HCT116 (cell line): ENCODE measurements around the gene ACCSL.

Source experiments
- CEBPB ChIP-seq: IDR thresholded peaks from 2 replicates; pipeline ENCODE4 v1.6.1; 2012; ENCODE audit warnings: low read depth
- EGR1 ChIP-seq: IDR thresholded peaks from 2 replicates; pipeline ENCODE4 v1.6.1; 2012; ENCODE audit warnings: low read depth
- EZH2 ChIP-seq: fragments of 200-600 bp; sonication (generic); IDR thresholded peaks from 2 replicates; pipeline ENCODE4 v1.6.1; 2017; ENCODE audit warnings: antibody characterized with exemption, mixed run types
- FOSL1 ChIP-seq: IDR thresholded peaks from 2 replicates; pipeline ENCODE4 v1.6.1; 2012; ENCODE audit warnings: low read depth
- POLR2A ChIP-seq: IDR thresholded peaks from 2 replicates; pipeline ENCODE4 v1.7.0; 2011; ENCODE audit warnings: borderline replicate concordance; ENCODE audit not compliant: insufficient read depth, insufficient read length; ENCODE audit errors: extremely low read depth
- POLR2AphosphoS5 ChIP-seq: IDR thresholded peaks from 2 replicates; pipeline ENCODE4 v1.6.1; 2011; ENCODE audit warnings: mild to moderate bottlenecking, low read depth, low read length, moderate library complexity
- RAD21 ChIP-seq: IDR thresholded peaks from 2 replicates; pipeline ENCODE4 v1.6.1; 2012; ENCODE audit warnings: low read depth, mild to moderate bottlenecking
- SP1 ChIP-seq: IDR thresholded peaks from 2 replicates; pipeline ENCODE4 v1.6.1; 2012; ENCODE audit warnings: low read depth
- SRF ChIP-seq: IDR thresholded peaks from 2 replicates; pipeline ENCODE4 v1.6.1; 2012; ENCODE audit warnings: low read depth
- TF ChIP-seq, protein P1 (sequence below): IDR thresholded peaks from 2 replicates; pipeline ENCODE4 v1.6.1; 2012; ENCODE audit warnings: low read depth
- TF ChIP-seq, protein P2 (sequence below), 3 experiments: fragments of 200-600 bp in 1 of 3; sonication (generic) in 1 of 3; IDR thresholded peaks in 2 of 3; conservative IDR thresholded peaks in 1 of 3; 2 replicates each; pipeline ENCODE4 v1.5.1; 2012 to 2017; ENCODE audit warnings: low read depth in 2 of 3, low read length in 2 of 3, antibody characterized with exemption in 1 of 3, borderline replicate concordance in 1 of 3, control low read depth in 1 of 3, mild to moderate bottlenecking in 1 of 3, mixed read lengths in 1 of 3, mixed run types in 1 of 3, moderate library complexity in 1 of 3; ENCODE audit not compliant: insufficient read depth in 1 of 3
- TF ChIP-seq, protein P3 (sequence below): IDR thresholded peaks from 2 replicates; pipeline ENCODE4 v1.6.1; 2012
- TF ChIP-seq, protein P4 (sequence below): IDR thresholded peaks from 2 replicates; pipeline ENCODE4 v1.6.1; 2011; ENCODE audit warnings: mild to moderate bottlenecking, low read length, moderate library complexity; ENCODE audit not compliant: insufficient replicate concordance; ENCODE audit errors: extremely low read depth

DNA sequence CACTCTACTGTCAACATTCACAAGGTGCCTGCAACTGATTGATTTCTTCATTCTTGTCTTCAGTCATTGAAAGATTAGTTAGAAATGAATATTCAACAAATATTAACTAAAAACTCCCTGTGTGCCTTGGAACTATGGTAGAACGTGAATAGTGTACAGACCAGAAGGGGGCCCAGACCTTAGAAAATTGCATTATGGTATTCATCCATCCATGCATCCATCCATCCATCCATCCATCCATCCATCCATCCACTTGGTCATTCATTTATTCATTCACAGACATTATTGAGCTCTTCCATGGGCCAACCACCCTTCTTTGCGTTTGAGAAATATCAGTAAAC is 10.2 kb upstream of the ACCSL start:
- TF ChIP-seq FOSL1, result no peak
- TF ChIP-seq, protein P1, sequence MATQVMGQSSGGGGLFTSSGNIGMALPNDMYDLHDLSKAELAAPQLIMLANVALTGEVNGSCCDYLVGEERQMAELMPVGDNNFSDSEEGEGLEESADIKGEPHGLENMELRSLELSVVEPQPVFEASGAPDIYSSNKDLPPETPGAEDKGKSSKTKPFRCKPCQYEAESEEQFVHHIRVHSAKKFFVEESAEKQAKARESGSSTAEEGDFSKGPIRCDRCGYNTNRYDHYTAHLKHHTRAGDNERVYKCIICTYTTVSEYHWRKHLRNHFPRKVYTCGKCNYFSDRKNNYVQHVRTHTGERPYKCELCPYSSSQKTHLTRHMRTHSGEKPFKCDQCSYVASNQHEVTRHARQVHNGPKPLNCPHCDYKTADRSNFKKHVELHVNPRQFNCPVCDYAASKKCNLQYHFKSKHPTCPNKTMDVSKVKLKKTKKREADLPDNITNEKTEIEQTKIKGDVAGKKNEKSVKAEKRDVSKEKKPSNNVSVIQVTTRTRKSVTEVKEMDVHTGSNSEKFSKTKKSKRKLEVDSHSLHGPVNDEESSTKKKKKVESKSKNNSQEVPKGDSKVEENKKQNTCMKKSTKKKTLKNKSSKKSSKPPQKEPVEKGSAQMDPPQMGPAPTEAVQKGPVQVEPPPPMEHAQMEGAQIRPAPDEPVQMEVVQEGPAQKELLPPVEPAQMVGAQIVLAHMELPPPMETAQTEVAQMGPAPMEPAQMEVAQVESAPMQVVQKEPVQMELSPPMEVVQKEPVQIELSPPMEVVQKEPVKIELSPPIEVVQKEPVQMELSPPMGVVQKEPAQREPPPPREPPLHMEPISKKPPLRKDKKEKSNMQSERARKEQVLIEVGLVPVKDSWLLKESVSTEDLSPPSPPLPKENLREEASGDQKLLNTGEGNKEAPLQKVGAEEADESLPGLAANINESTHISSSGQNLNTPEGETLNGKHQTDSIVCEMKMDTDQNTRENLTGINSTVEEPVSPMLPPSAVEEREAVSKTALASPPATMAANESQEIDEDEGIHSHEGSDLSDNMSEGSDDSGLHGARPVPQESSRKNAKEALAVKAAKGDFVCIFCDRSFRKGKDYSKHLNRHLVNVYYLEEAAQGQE, result no peak
- TF ChIP-seq, protein P2, sequence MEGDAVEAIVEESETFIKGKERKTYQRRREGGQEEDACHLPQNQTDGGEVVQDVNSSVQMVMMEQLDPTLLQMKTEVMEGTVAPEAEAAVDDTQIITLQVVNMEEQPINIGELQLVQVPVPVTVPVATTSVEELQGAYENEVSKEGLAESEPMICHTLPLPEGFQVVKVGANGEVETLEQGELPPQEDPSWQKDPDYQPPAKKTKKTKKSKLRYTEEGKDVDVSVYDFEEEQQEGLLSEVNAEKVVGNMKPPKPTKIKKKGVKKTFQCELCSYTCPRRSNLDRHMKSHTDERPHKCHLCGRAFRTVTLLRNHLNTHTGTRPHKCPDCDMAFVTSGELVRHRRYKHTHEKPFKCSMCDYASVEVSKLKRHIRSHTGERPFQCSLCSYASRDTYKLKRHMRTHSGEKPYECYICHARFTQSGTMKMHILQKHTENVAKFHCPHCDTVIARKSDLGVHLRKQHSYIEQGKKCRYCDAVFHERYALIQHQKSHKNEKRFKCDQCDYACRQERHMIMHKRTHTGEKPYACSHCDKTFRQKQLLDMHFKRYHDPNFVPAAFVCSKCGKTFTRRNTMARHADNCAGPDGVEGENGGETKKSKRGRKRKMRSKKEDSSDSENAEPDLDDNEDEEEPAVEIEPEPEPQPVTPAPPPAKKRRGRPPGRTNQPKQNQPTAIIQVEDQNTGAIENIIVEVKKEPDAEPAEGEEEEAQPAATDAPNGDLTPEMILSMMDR (IDR thresholded peaks at IDR 0.05 in 2 of 3, conservative IDR thresholded peaks at IDR 0.05 in 1 of 3; ENCODE audit: borderline replicate concordance in 1 of 3, insufficient read depth in 1 of 3, low read depth in 2 of 3, low read length in 2 of 3), result no peak; a peak in 1 of 6 replicates
- no peak for TF ChIP-seq CEBPB
- TF ChIP-seq, protein P3, sequence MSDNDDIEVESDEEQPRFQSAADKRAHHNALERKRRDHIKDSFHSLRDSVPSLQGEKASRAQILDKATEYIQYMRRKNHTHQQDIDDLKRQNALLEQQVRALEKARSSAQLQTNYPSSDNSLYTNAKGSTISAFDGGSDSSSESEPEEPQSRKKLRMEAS, result no peak
- TF ChIP-seq EGR1, result no peak
- no peak for TF ChIP-seq POLR2A
- TF ChIP-seq SRF, result no peak
- no peak for TF ChIP-seq RAD21
- no peak for TF ChIP-seq EZH2
- TF ChIP-seq, protein P4, sequence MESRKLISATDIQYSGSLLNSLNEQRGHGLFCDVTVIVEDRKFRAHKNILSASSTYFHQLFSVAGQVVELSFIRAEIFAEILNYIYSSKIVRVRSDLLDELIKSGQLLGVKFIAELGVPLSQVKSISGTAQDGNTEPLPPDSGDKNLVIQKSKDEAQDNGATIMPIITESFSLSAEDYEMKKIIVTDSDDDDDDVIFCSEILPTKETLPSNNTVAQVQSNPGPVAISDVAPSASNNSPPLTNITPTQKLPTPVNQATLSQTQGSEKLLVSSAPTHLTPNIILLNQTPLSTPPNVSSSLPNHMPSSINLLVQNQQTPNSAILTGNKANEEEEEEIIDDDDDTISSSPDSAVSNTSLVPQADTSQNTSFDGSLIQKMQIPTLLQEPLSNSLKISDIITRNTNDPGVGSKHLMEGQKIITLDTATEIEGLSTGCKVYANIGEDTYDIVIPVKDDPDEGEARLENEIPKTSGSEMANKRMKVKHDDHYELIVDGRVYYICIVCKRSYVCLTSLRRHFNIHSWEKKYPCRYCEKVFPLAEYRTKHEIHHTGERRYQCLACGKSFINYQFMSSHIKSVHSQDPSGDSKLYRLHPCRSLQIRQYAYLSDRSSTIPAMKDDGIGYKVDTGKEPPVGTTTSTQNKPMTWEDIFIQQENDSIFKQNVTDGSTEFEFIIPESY, result no peak
- no peak for TF ChIP-seq SP1
- no peak for TF ChIP-seq POLR2AphosphoS5
